Nephron progenitor cell (in vitro differentiated cells): ENCODE data around the gene IL22RA1.

Experiments used
- DNase-seq: peaks from one replicate; pipeline ENCODE4 v3.0.0; 2021
- H3K27ac Mint-ChIP-seq: 2 replicates; pipeline ENCODE4 v1.8.0; 2021; ENCODE audit warnings: mild to moderate bottlenecking, moderate library complexity, mixed read lengths
- H3K27me3 Mint-ChIP-seq: 2 replicates; pipeline ENCODE4 v1.8.0; 2021; ENCODE audit warnings: mild to moderate bottlenecking, low read depth, mixed read lengths; ENCODE audit not compliant: poor library complexity
- H3K36me3 Mint-ChIP-seq: 2 replicates; pipeline ENCODE4 v1.8.0; 2021; ENCODE audit warnings: low read depth, mixed read lengths
- H3K4me1 Mint-ChIP-seq: 2 replicates; pipeline ENCODE4 v1.8.0; 2021; ENCODE audit warnings: mixed read lengths
- H3K4me3 Mint-ChIP-seq: 2 replicates; pipeline ENCODE4 v1.8.0; 2021; ENCODE audit warnings: mild to moderate bottlenecking, moderate library complexity, mixed read lengths
- H3K9me3 Mint-ChIP-seq: 2 replicates; pipeline ENCODE4 v1.8.0; 2021; ENCODE audit warnings: mild to moderate bottlenecking, moderate library complexity, mixed read lengths
- TF ChIP-seq, protein P1 (sequence below): fragments of 200-600 bp; sonication (generic); IDR thresholded peaks from 2 replicates; pipeline ENCODE4 v1.5.0; 2021; ENCODE audit warnings: antibody characterized with exemption

The IL22RA1 gene

GRCh38 chr1:24155011-24155782, 12.3 kb upstream of the IL22RA1 start:
- Mint-ChIP-seq H3K36me3 (no peaks in the 10 kb centered on the region), H3K27me3 (peaks cover 2% of the 10 kb centered on the region), H3K9me3 (no peaks in the 10 kb centered on the region), H3K4me1 (peaks cover 37% of the 10 kb centered on the region), H3K4me3 (no peak overlapping the region), H3K27ac (no peak overlapping the region)
- DNase-seq: no peak
- TF ChIP-seq, protein P1, sequence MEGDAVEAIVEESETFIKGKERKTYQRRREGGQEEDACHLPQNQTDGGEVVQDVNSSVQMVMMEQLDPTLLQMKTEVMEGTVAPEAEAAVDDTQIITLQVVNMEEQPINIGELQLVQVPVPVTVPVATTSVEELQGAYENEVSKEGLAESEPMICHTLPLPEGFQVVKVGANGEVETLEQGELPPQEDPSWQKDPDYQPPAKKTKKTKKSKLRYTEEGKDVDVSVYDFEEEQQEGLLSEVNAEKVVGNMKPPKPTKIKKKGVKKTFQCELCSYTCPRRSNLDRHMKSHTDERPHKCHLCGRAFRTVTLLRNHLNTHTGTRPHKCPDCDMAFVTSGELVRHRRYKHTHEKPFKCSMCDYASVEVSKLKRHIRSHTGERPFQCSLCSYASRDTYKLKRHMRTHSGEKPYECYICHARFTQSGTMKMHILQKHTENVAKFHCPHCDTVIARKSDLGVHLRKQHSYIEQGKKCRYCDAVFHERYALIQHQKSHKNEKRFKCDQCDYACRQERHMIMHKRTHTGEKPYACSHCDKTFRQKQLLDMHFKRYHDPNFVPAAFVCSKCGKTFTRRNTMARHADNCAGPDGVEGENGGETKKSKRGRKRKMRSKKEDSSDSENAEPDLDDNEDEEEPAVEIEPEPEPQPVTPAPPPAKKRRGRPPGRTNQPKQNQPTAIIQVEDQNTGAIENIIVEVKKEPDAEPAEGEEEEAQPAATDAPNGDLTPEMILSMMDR: peak; percentile 20

DNA sequence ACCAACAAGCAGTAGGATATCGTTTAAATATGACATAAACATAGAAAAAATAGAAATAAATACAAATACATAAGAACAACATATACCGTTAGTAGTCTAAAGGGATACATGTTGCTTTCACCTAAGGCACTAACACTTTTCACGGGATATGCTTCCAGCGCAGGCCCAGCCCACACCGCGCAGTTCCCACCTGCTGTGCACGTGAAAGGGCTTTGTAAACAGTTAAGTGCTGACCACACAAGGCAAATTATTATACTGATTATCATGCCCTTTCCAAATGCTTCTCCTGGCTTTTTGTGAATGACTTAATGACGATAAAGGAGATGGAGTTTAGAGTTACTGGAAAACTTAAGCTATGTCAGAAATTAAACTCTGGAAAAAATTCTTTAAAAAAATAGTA, 11.3 kb upstream of the IL22RA1 start:
- no peak for DNase-seq
- Mint-ChIP-seq H3K27ac (no peak overlapping the region), H3K9me3 (no peaks in the 10 kb centered on the region), H3K36me3 (no peaks in the 10 kb centered on the region), H3K27me3 (peaks cover 11% of the 10 kb centered on the region), H3K4me1 (peaks cover 41% of the 10 kb centered on the region), H3K4me3 (no peak overlapping the region)
- TF ChIP-seq, protein P1: no peak

GRCh38 chr1:24152631-24153494, 9.9 kb upstream of the IL22RA1 start:
- Mint-ChIP-seq H3K27ac (no peak overlapping the region), H3K4me1 (peaks cover 46% of the 10 kb centered on the region)
- no peak for DNase-seq

GRCh38 chr1:24151175-24151533, 8.2 kb upstream of the IL22RA1 start:
- Mint-ChIP-seq H3K4me1 (peaks cover 58% of the 10 kb centered on the region), H3K36me3 (no peaks in the 10 kb centered on the region), H3K27me3 (peaks cover 18% of the 10 kb centered on the region), H3K27ac (peak overlapping the region; percentile 97), H3K4me3 (peak overlapping the region; percentile 73), H3K9me3 (no peaks in the 10 kb centered on the region)
- TF ChIP-seq, protein P1: no peak
- peak; percentile 44 for DNase-seq

More at GRCh38 chr1:24152631-24153494, 9.9 kb upstream of the IL22RA1 start:
- TF ChIP-seq, protein P1: no peak
- no peak overlapping the region for H3K4me3 Mint-ChIP-seq
- H3K36me3 Mint-ChIP-seq: no peaks in the 10 kb centered on the region
- H3K27me3 Mint-ChIP-seq: peaks cover 14% of the 10 kb centered on the region
- H3K9me3 Mint-ChIP-seq: no peaks in the 10 kb centered on the region

GRCh38 chr1:24150234-24151174, 7.6 kb upstream of the IL22RA1 start:
- peak; percentile 95 for DNase-seq
- peaks cover 58% of the 10 kb centered on the region for H3K4me1 Mint-ChIP-seq
- peak overlapping the region; percentile 97 for H3K27ac Mint-ChIP-seq
- TF ChIP-seq, protein P1: peak; percentile 69
- H3K9me3 Mint-ChIP-seq: no peaks in the 10 kb centered on the region
- H3K4me3 Mint-ChIP-seq: peak overlapping the region; percentile 73
- H3K36me3 Mint-ChIP-seq: no peaks in the 10 kb centered on the region
- H3K27me3 Mint-ChIP-seq: peaks cover 18% of the 10 kb centered on the region
